Measurements from ENCODE around the gene TFDP2.

The TFDP2 gene

GRCh38 chr3:141955175-141955574 is 194.2 kb downstream of the TFDP2 start:
- peaks cover 6 to 71% of the 10 kb centered on the region in 2 donors for H3K36me3 ChIP-seq (replicated peaks in 1 of 2; ENCODE audit: control insufficient read depth in 2 of 2, insufficient read depth in 2 of 2, low read length in 2 of 2)
- H3K27me3 ChIP-seq (ENCODE audit: control insufficient read depth in 3 of 3, insufficient read depth in 3 of 3, low read depth in 1 of 3, low read length in 3 of 3), result no peaks in the 10 kb centered on the region
- no CpG with 5 or more reads among the region's 6 CpGs for WGBS, 2 donors (ENCODE audit: extremely low coverage in 2 of 2, insufficient read length in 2 of 2, insufficient replicate concordance in 1 of 2)
- H3K4me2 ChIP-seq (ENCODE audit: insufficient read depth, low read length, poor library complexity, severe bottlenecking), result no peak overlapping the region
- H4K8ac ChIP-seq (ENCODE audit: low read depth, low read length), result no peak overlapping the region
- H4K91ac ChIP-seq (ENCODE audit: low read depth, low read length, poor library complexity), result no peak overlapping the region
- no peak overlapping the region for H2BK15ac ChIP-seq (ENCODE audit: low read length)
- H3K9me3 ChIP-seq (replicated peaks in 1 of 2; ENCODE audit: control insufficient read depth in 2 of 2, insufficient read depth in 1 of 2, low read depth in 1 of 2, low read length in 2 of 2), result no peaks in the 10 kb centered on the region
- H3K4me3 ChIP-seq (ENCODE audit: low read length in 2 of 2), result no peak overlapping the region
- H3K18ac ChIP-seq (ENCODE audit: low read length), result no peak overlapping the region
- peaks cover 1% of the 10 kb centered on the region for H3K79me1 ChIP-seq (ENCODE audit: low read depth, low read length)
- H3K27ac ChIP-seq (replicated peaks; ENCODE audit: low read length), result peak overlapping the region; percentile 57
- H3K4ac ChIP-seq (ENCODE audit: low read length), result no peak overlapping the region
- no peak overlapping the region for H2BK12ac ChIP-seq (ENCODE audit: low read length)
- DNase-seq (ENCODE audit: low spot score), result peak; percentile 52
- no peak overlapping the region for H2BK5ac ChIP-seq (ENCODE audit: low read length)
- H2BK120ac ChIP-seq (ENCODE audit: low read depth, low read length), result no peak overlapping the region
- H2AFZ ChIP-seq (ENCODE audit: low read length), result no peak overlapping the region
- H3K23ac ChIP-seq (ENCODE audit: low read depth, low read length, poor library complexity), result no peak overlapping the region
- H2AK5ac ChIP-seq (ENCODE audit: low read depth, low read length), result no peak overlapping the region
- no peak overlapping the region for H3K14ac ChIP-seq (ENCODE audit: low read length)
- H3K9ac ChIP-seq (ENCODE audit: low read depth, low read length, poor library complexity), result no peak overlapping the region
- H3K4me1 ChIP-seq (ENCODE audit: control insufficient read depth in 2 of 2, insufficient read depth in 1 of 2, low read depth in 1 of 2, low read length in 2 of 2), result peaks cover 9 to 10% of the 10 kb centered on the region in 2 donors

- Histone ChIP-seq H2BK120ac (ENCODE audit: low read depth, low read length) (no peak overlapping the region), H2BK5ac (ENCODE audit: low read length) (no peak overlapping the region), H3K4ac (ENCODE audit: low read length) (no peak overlapping the region), H3K4me2 (ENCODE audit: insufficient read depth, low read length, poor library complexity, severe bottlenecking) (no peak overlapping the region), H3K27me3 (ENCODE audit: control insufficient read depth in 3 of 3, insufficient read depth in 3 of 3, low read depth in 1 of 3, low read length in 3 of 3) (no peaks in the 10 kb centered on the region), H3K4me1 (ENCODE audit: control insufficient read depth in 2 of 2, insufficient read depth in 1 of 2, low read depth in 1 of 2, low read length in 2 of 2) (peaks cover 9 to 10% of the 10 kb centered on the region in 2 donors), H3K9me3 (replicated peaks in 1 of 2; ENCODE audit: control insufficient read depth in 2 of 2, insufficient read depth in 1 of 2, low read depth in 1 of 2, low read length in 2 of 2) (no peaks in the 10 kb centered on the region), H3K23ac (ENCODE audit: low read depth, low read length, poor library complexity) (no peak overlapping the region), H3K18ac (ENCODE audit: low read length) (no peak overlapping the region), H3K4me3 (ENCODE audit: low read length in 2 of 2) (no peak overlapping the region), H3K27ac (replicated peaks; ENCODE audit: low read length) (no peak overlapping the region), H2BK15ac (ENCODE audit: low read length) (no peak overlapping the region), H2BK12ac (ENCODE audit: low read length) (no peak overlapping the region), H3K14ac (ENCODE audit: low read length) (no peak overlapping the region), H4K8ac (ENCODE audit: low read depth, low read length) (no peak overlapping the region), H2AFZ (ENCODE audit: low read length) (no peak overlapping the region), H3K79me1 (ENCODE audit: low read depth, low read length) (peaks cover 1% of the 10 kb centered on the region), H3K36me3 (replicated peaks in 1 of 2; ENCODE audit: control insufficient read depth in 2 of 2, insufficient read depth in 2 of 2, low read length in 2 of 2) (peaks cover 9 to 56% of the 10 kb centered on the region in 2 donors), H4K91ac (ENCODE audit: low read depth, low read length, poor library complexity) (no peak overlapping the region), H3K9ac (ENCODE audit: low read depth, low read length, poor library complexity) (no peak overlapping the region), H2AK5ac (ENCODE audit: low read depth, low read length) (no peak overlapping the region)
- no peak for DNase-seq (ENCODE audit: low spot score)
- WGBS, 2 donors (ENCODE audit: extremely low coverage in 2 of 2, insufficient read length in 2 of 2, insufficient replicate concordance in 1 of 2), result no CpG with 5 or more reads among the region's 2 CpGs
Observed at GRCh38 chr3:141952611-141953010, 196.7 kb downstream of the TFDP2 start.

DNA sequence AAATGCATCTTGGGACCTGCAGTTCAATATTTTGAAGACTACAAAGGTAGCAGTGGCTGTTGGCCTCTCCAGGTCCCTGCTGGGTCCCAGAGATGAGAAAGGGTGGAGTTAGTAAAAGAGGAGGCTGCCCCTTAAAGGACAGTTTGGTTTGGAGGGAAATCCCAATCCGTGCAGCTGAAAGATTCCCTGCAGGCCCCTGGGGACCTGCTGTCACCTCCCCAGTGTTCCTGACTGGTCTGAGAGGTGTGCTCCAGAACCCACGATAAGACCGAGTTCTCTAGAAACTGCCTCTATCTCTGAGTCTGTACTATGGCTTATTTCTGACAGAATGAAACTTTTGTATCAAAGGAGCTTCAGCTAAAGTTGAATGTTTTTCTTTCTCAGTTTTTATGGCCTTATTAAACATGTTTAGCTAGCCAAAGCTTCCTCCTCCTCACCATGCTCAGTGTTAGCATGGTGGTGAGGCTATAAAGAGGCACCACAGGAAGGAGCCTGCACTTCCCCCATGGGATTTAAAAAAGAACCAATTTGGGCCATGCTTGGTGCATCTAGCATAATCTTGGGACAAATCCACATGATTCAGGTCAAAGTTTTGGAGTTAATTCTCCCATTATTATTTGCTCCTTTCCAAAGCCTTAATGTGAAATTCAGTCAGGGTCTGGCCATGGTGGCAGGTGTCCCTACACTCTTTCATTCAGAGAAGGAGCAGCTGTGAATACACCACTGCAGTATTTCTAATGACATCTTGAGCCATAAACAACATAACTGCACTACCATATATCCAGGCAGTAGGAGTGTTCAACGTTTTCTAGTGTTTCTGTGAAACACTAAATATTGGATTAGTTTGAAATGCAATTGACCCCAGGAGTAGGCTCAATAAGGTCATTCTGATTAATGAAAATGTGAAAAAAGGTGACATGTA is 198.5 kb downstream of the TFDP2 start:
- Histone ChIP-seq H2BK120ac (ENCODE audit: low read depth, low read length) (no peak overlapping the region), H3K4me1 (ENCODE audit: control insufficient read depth in 2 of 2, insufficient read depth in 1 of 2, low read depth in 1 of 2, low read length in 2 of 2) (peaks cover 10 to 12% of the 10 kb centered on the region in 2 donors), H2AFZ (ENCODE audit: low read length) (no peak overlapping the region), H4K91ac (ENCODE audit: low read depth, low read length, poor library complexity) (no peak overlapping the region), H2AK5ac (ENCODE audit: low read depth, low read length) (no peak overlapping the region), H3K27ac (replicated peaks; ENCODE audit: low read length) (no peak overlapping the region), H3K18ac (ENCODE audit: low read length) (no peak overlapping the region), H2BK5ac (ENCODE audit: low read length) (no peak overlapping the region), H3K9me3 (replicated peaks in 1 of 2; ENCODE audit: control insufficient read depth in 2 of 2, insufficient read depth in 1 of 2, low read depth in 1 of 2, low read length in 2 of 2) (no peaks in the 10 kb centered on the region), H3K23ac (ENCODE audit: low read depth, low read length, poor library complexity) (no peak overlapping the region), H3K79me1 (ENCODE audit: low read depth, low read length) (no peaks in the 10 kb centered on the region), H3K9ac (ENCODE audit: low read depth, low read length, poor library complexity) (no peak overlapping the region), H3K4me3 (ENCODE audit: low read length in 2 of 2) (no peak overlapping the region), H4K8ac (ENCODE audit: low read depth, low read length) (no peak overlapping the region), H3K36me3 (replicated peaks in 1 of 2; ENCODE audit: control insufficient read depth in 2 of 2, insufficient read depth in 2 of 2, low read length in 2 of 2) (peaks cover 12 to 42% of the 10 kb centered on the region in 2 donors), H2BK12ac (ENCODE audit: low read length) (no peak overlapping the region), H3K4ac (ENCODE audit: low read length) (no peak overlapping the region), H3K14ac (ENCODE audit: low read length) (no peak overlapping the region), H3K27me3 (ENCODE audit: control insufficient read depth in 3 of 3, insufficient read depth in 3 of 3, low read depth in 1 of 3, low read length in 3 of 3) (no peaks in the 10 kb centered on the region), H3K4me2 (ENCODE audit: insufficient read depth, low read length, poor library complexity, severe bottlenecking) (no peak overlapping the region), H2BK15ac (ENCODE audit: low read length) (no peak overlapping the region)
- DNase-seq (ENCODE audit: low spot score), result no peak
- no CpG with 5 or more reads among the region's 4 CpGs for WGBS, 2 donors (ENCODE audit: extremely low coverage in 2 of 2, insufficient read length in 2 of 2, insufficient replicate concordance in 1 of 2)

GRCh38 chr3:141949972-141950371 is 199.4 kb downstream of the TFDP2 start:
- no peak overlapping the region for H3K4me3 ChIP-seq (ENCODE audit: low read length in 2 of 2)
- H2BK12ac ChIP-seq (ENCODE audit: low read length), result no peak overlapping the region
- no peak overlapping the region for H2AFZ ChIP-seq (ENCODE audit: low read length)
- no peak overlapping the region for H3K4me2 ChIP-seq (ENCODE audit: insufficient read depth, low read length, poor library complexity, severe bottlenecking)
- no peak overlapping the region for H3K4ac ChIP-seq (ENCODE audit: low read length)
- H3K9me3 ChIP-seq (replicated peaks in 1 of 2; ENCODE audit: control insufficient read depth in 2 of 2, insufficient read depth in 1 of 2, low read depth in 1 of 2, low read length in 2 of 2), result no peaks in the 10 kb centered on the region
- H3K36me3 ChIP-seq (replicated peaks in 1 of 2; ENCODE audit: control insufficient read depth in 2 of 2, insufficient read depth in 2 of 2, low read length in 2 of 2), result peaks cover 12 to 42% of the 10 kb centered on the region in 2 donors
- WGBS, 2 donors (ENCODE audit: extremely low coverage in 2 of 2, insufficient read length in 2 of 2, insufficient replicate concordance in 1 of 2), result no CpG with 5 or more reads among the region's 6 CpGs
- H3K9ac ChIP-seq (ENCODE audit: low read depth, low read length, poor library complexity), result no peak overlapping the region
- peaks cover 3 to 14% of the 10 kb centered on the region in 2 donors for H3K4me1 ChIP-seq (ENCODE audit: control insufficient read depth in 2 of 2, insufficient read depth in 1 of 2, low read depth in 1 of 2, low read length in 2 of 2)
- H2BK15ac ChIP-seq (ENCODE audit: low read length), result no peak overlapping the region
- H3K23ac ChIP-seq (ENCODE audit: low read depth, low read length, poor library complexity), result no peak overlapping the region
- no peak overlapping the region for H2BK5ac ChIP-seq (ENCODE audit: low read length)
- no peak overlapping the region for H2BK120ac ChIP-seq (ENCODE audit: low read depth, low read length)
- no peaks in the 10 kb centered on the region for H3K27me3 ChIP-seq (ENCODE audit: control insufficient read depth in 3 of 3, insufficient read depth in 3 of 3, low read depth in 1 of 3, low read length in 3 of 3)
- H4K91ac ChIP-seq (ENCODE audit: low read depth, low read length, poor library complexity), result no peak overlapping the region
- no peaks in the 10 kb centered on the region for H3K79me1 ChIP-seq (ENCODE audit: low read depth, low read length)
- no peak overlapping the region for H2AK5ac ChIP-seq (ENCODE audit: low read depth, low read length)
- H3K18ac ChIP-seq (ENCODE audit: low read length), result no peak overlapping the region
- no peak overlapping the region for H3K27ac ChIP-seq (replicated peaks; ENCODE audit: low read length)
- DNase-seq (ENCODE audit: low spot score), result no peak
- H3K14ac ChIP-seq (ENCODE audit: low read length), result no peak overlapping the region
- no peak overlapping the region for H4K8ac ChIP-seq (ENCODE audit: low read depth, low read length)
